Right atrium auricular region (tissue), 2 donors: Measurements from ENCODE around the gene DNA2. TPM values are rescaled to one million over a fixed set of nuclear protein-coding genes. Genes with fewer than 3 reads are reported as not detected.

Source experiments
- DNase-seq: peaks from one replicate; pipeline ENCODE4 v3.0.0-alpha.2; 2019; ENCODE audit warnings: low spot score
- H3K27ac ChIP-seq, 2 donors: fragments of 200-600 bp; sonication (generic); 1 replicate in 1 of 2; 2 replicates in 1 of 2; pipeline ENCODE4 v1.5.1; 2016 to 2019
- H3K27me3 ChIP-seq, 2 donors: fragments of 200-600 bp; sonication (generic); one replicate each; pipeline versions ENCODE4 v1.5.1 to v1.6.0; 2017 to 2019
- H3K36me3 ChIP-seq: fragments of 200-600 bp; sonication (generic); one replicate; pipeline ENCODE4 v1.5.1; 2016
- H3K4me1 ChIP-seq, 2 donors: fragments of 200-600 bp; sonication (generic); one replicate each; pipeline versions ENCODE4 v1.5.1 to v1.6.0; 2017 to 2019
- H3K4me3 ChIP-seq, 2 donors: fragments of 200-600 bp; sonication (generic); 1 replicate in 1 of 2; 2 replicates in 1 of 2; pipeline ENCODE4 v1.5.1; 2017 to 2019; ENCODE audit warnings: mild to moderate bottlenecking in 1 of 2, moderate library complexity in 1 of 2
- H3K9me3 ChIP-seq, 2 donors: fragments of 200-600 bp; sonication (generic); one replicate each; pipeline ENCODE4 v1.5.1; 2019
- CTCF ChIP-seq, 2 donors: fragments of 200-600 bp; sonication (generic); IDR thresholded peaks; one replicate each; pipeline ENCODE4 v1.5.1; 2019; ENCODE audit warnings: antibody characterized with exemption in 2 of 2
- total RNA-seq, 2 donors: library from RNA; depleted of rRNA; stranded (reverse); fragments of >200 nt; gene quantifications; one replicate each; pipeline ENCODE4 v1.1.0, GENCODE V29; 2016

The DNA2 gene
- total RNA-seq, 2 donors from 2014 or later = 0.90 to 1.3 TPM

GRCh38 chr10:68402276-68402675 is 69.5 kb downstream of the DNA2 start:
- peaks cover 0 to 11% of the 10 kb centered on the region in 2 donors for H3K4me1 ChIP-seq
- DNase-seq = no peak
- no peaks in the 10 kb centered on the region for H3K36me3 ChIP-seq
- no peak for TF ChIP-seq CTCF (IDR thresholded peaks at IDR 0.05)
- H3K4me3 ChIP-seq = no peak overlapping the region
- no peaks in the 10 kb centered on the region for H3K9me3 ChIP-seq
- H3K27me3 ChIP-seq = no peaks in the 10 kb centered on the region
- no peak overlapping the region for H3K27ac ChIP-seq

GRCh38 chr10:68397005-68397404 is 74.8 kb downstream of the DNA2 start:
- Histone ChIP-seq H3K27ac (no peak overlapping the region), H3K4me3 (no peak overlapping the region), H3K9me3 (no peaks in the 10 kb centered on the region), H3K36me3 (peaks cover 28% of the 10 kb centered on the region), H3K4me1 (no peaks in the 10 kb centered on the region), H3K27me3 (no peaks in the 10 kb centered on the region)
- DNase-seq = no peak
- no peak for TF ChIP-seq CTCF (IDR thresholded peaks at IDR 0.05)

GRCh38 chr10:68385740-68386139 is 86.0 kb downstream of the DNA2 start:
- Histone ChIP-seq H3K9me3 (no peaks in the 10 kb centered on the region), H3K27ac (no peak overlapping the region), H3K36me3 (peaks cover 61% of the 10 kb centered on the region), H3K4me3 (no peak overlapping the region), H3K4me1 (no peaks in the 10 kb centered on the region), H3K27me3 (no peaks in the 10 kb centered on the region)
- no peak for DNase-seq
- TF ChIP-seq CTCF (IDR thresholded peaks at IDR 0.05) = no peak

- Histone ChIP-seq H3K4me3 (no peak overlapping the region), H3K27me3 (no peaks in the 10 kb centered on the region), H3K4me1 (no peaks in the 10 kb centered on the region), H3K27ac (no peak overlapping the region), H3K9me3 (peaks cover 0 to 16% of the 10 kb centered on the region in 2 donors), H3K36me3 (peaks cover 50% of the 10 kb centered on the region)
- TF ChIP-seq CTCF (IDR thresholded peaks at IDR 0.05) = no peak
- no peak for DNase-seq
Observed at GRCh38 chr10:68371604-68372003, 100.2 kb downstream of the DNA2 start.

GRCh38 chr10:68367121-68367520 is 104.7 kb downstream of the DNA2 start:
- peaks cover 0 to 9% of the 10 kb centered on the region in 2 donors for H3K9me3 ChIP-seq
- H3K27ac ChIP-seq = no peak overlapping the region
- no peak for DNase-seq
- no peak overlapping the region for H3K4me3 ChIP-seq
- H3K27me3 ChIP-seq = no peaks in the 10 kb centered on the region
- peaks cover 46% of the 10 kb centered on the region for H3K36me3 ChIP-seq
- no peak for TF ChIP-seq CTCF (IDR thresholded peaks at IDR 0.05)
- H3K4me1 ChIP-seq = no peaks in the 10 kb centered on the region

GRCh38 chr10:68366600-68366999 is 105.2 kb downstream of the DNA2 start:
- Histone ChIP-seq H3K27me3 (no peaks in the 10 kb centered on the region), H3K4me3 (no peak overlapping the region), H3K36me3 (peaks cover 46% of the 10 kb centered on the region), H3K27ac (no peak overlapping the region), H3K9me3 (peaks cover 0 to 4% of the 10 kb centered on the region in 2 donors), H3K4me1 (no peaks in the 10 kb centered on the region)
- no peak for DNase-seq
- TF ChIP-seq CTCF (IDR thresholded peaks at IDR 0.05) = no peak
